C4-2B (cell line): ENCODE data around the gene PAM16.

Experiments
- ZFX ChIP-seq: fragments of 450-650 bp; IDR thresholded peaks from 2 replicates; pipeline ENCODE4 v1.6.1; 2017
- TF ChIP-seq, protein P1 (sequence below): fragments of 450-650 bp; conservative IDR thresholded peaks from 2 replicates; pipeline ENCODE4 v1.5.1; 2017; ENCODE audit warnings: mild to moderate bottlenecking

DNA sequence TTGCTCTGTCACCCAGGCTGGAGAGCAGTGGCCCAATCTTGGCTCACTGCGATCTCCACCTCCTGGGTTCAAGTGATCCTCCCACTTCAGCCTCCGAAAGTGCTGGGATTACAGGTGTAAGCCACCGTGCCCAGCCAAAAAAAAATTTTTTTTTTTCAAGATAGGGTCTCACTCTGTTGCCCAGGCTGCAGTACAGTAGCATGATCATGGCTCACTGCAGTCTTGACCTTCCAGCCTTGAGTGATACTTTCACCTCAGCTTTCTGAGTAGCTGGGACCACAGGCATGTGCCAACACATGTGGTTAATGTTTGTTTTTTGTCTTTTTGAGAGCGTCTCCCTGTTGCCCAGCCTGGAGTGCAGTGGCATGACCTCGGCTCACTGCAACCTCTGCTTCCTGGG is 1.7 kb upstream of the PAM16 start:
- TF ChIP-seq, protein P1, sequence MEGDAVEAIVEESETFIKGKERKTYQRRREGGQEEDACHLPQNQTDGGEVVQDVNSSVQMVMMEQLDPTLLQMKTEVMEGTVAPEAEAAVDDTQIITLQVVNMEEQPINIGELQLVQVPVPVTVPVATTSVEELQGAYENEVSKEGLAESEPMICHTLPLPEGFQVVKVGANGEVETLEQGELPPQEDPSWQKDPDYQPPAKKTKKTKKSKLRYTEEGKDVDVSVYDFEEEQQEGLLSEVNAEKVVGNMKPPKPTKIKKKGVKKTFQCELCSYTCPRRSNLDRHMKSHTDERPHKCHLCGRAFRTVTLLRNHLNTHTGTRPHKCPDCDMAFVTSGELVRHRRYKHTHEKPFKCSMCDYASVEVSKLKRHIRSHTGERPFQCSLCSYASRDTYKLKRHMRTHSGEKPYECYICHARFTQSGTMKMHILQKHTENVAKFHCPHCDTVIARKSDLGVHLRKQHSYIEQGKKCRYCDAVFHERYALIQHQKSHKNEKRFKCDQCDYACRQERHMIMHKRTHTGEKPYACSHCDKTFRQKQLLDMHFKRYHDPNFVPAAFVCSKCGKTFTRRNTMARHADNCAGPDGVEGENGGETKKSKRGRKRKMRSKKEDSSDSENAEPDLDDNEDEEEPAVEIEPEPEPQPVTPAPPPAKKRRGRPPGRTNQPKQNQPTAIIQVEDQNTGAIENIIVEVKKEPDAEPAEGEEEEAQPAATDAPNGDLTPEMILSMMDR: no peak
- no peak for TF ChIP-seq ZFX
